ENCODE data around the gene PI4K2A. TPM values are rescaled to one million over a fixed set of nuclear protein-coding genes. Genes with fewer than 3 reads are reported as not detected.

The PI4K2A gene
- total and polyA plus RNA-seq, 2 of the 13 experiments (the other 11 are each of a cell fraction or from before 2014, with no cell fraction given): 10.9 to 14.3 TPM

DNA sequence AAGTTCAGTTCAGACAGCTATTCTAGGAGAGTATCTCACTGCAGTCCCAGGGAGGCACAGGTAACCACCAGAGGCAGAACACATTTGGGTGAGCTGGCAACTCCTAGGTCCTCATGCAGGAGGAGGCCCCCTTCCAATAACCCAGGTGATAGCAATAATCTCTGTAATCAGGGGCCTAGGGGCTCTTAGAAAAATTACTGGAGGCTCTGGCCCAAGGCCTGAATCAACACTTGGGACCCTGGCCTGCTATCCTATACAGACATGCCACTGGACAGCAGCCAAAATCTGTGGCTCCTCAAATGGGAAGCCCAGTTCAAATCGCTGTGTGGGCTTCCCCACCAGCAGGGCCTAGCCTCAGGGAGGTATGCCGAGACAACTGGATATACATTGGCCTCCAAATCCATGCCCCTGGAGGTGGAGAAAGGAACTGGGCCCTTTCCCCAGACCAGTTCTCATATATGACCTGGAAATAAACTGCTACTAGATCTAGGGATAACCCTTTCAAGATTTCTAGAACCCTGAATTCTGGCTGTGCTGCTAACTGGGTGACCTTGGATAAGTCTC lies 45.0 kb downstream of the PI4K2A start (continued):
- TF ChIP-seq, protein P1, sequence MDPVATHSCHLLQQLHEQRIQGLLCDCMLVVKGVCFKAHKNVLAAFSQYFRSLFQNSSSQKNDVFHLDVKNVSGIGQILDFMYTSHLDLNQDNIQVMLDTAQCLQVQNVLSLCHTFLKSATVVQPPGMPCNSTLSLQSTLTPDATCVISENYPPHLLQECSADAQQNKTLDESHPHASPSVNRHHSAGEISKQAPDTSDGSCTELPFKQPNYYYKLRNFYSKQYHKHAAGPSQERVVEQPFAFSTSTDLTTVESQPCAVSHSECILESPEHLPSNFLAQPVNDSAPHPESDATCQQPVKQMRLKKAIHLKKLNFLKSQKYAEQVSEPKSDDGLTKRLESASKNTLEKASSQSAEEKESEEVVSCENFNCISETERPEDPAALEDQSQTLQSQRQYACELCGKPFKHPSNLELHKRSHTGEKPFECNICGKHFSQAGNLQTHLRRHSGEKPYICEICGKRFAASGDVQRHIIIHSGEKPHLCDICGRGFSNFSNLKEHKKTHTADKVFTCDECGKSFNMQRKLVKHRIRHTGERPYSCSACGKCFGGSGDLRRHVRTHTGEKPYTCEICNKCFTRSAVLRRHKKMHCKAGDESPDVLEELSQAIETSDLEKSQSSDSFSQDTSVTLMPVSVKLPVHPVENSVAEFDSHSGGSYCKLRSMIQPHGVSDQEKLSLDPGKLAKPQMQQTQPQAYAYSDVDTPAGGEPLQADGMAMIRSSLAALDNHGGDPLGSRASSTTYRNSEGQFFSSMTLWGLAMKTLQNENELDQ (CRISPR knock-in tag; IDR thresholded peaks at IDR 0.05; ENCODE audit: borderline replicate concordance): no peak
- 0 out of 2 replicates have a peak, but pooled peaks have one; percentile 43 for TF ChIP-seq ZBTB3 (CRISPR knock-in tag; IDR thresholded peaks at IDR 0.05; ENCODE audit: borderline replicate concordance, low read depth)
- TF ChIP-seq ZNF619 (CRISPR knock-in tag; IDR thresholded peaks at IDR 0.05): no peak
- TF ChIP-seq, protein P2, sequence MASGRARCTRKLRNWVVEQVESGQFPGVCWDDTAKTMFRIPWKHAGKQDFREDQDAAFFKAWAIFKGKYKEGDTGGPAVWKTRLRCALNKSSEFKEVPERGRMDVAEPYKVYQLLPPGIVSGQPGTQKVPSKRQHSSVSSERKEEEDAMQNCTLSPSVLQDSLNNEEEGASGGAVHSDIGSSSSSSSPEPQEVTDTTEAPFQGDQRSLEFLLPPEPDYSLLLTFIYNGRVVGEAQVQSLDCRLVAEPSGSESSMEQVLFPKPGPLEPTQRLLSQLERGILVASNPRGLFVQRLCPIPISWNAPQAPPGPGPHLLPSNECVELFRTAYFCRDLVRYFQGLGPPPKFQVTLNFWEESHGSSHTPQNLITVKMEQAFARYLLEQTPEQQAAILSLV (CRISPR knock-in tag; IDR thresholded peaks at IDR 0.05; ENCODE audit: borderline replicate concordance): 0 out of 2 replicates have a peak, but pooled peaks have one; percentile 45
- TF ChIP-seq, protein P3, sequence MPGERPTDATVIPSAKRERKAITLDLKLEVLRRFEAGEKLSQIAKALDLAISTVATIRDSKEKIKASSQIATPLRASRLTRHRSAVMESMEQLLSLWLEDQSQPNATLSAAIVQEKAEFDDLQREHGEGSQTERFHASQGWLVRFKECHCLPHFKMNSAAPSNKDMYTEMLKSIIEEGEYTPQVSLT (CRISPR knock-in tag; IDR thresholded peaks at IDR 0.05; ENCODE audit: borderline replicate concordance, low read depth): no peak
- TF ChIP-seq WIZ (CRISPR knock-in tag; IDR thresholded peaks at IDR 0.05): no peak
- no peak for TF ChIP-seq MAZ (IDR thresholded peaks at IDR 0.05; ENCODE audit: borderline replicate concordance, low read depth, low read length)
- no peak for TF ChIP-seq MAZ (CRISPR knock-in tag; IDR thresholded peaks at IDR 0.05; ENCODE audit: low read depth)
- TF ChIP-seq RARG (CRISPR knock-in tag; IDR thresholded peaks at IDR 0.05; ENCODE audit: low read depth): no peak
- no peak for TF ChIP-seq ZNF274 (CRISPR knock-in tag; IDR thresholded peaks at IDR 0.05)
- no peak for TF ChIP-seq ZNF879 (CRISPR knock-in tag; IDR thresholded peaks at IDR 0.05)
- TF ChIP-seq, protein P4, sequence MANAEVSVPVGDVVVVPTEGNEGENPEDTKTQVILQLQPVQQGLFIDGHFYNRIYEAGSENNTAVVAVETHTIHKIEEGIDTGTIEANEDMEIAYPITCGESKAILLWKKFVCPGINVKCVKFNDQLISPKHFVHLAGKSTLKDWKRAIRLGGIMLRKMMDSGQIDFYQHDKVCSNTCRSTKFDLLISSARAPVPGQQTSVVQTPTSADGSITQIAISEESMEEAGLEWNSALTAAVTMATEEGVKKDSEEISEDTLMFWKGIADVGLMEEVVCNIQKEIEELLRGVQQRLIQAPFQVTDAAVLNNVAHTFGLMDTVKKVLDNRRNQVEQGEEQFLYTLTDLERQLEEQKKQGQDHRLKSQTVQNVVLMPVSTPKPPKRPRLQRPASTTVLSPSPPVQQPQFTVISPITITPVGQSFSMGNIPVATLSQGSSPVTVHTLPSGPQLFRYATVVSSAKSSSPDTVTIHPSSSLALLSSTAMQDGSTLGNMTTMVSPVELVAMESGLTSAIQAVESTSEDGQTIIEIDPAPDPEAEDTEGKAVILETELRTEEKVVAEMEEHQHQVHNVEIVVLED (CRISPR knock-in tag; IDR thresholded peaks at IDR 0.05; ENCODE audit: borderline replicate concordance): 0 out of 2 replicates have a peak, but pooled peaks have one; percentile 16
- no peak for TF ChIP-seq ZFP90 (CRISPR knock-in tag; IDR thresholded peaks at IDR 0.05; ENCODE audit: borderline replicate concordance)
- TF ChIP-seq MTF1 (CRISPR knock-in tag; IDR thresholded peaks at IDR 0.05): no peak
- TF ChIP-seq TEAD3 (CRISPR knock-in tag; optimal IDR thresholded peaks at IDR 0.05; ENCODE audit: borderline replicate concordance): peak; percentile 56
- TF ChIP-seq, protein P5, sequence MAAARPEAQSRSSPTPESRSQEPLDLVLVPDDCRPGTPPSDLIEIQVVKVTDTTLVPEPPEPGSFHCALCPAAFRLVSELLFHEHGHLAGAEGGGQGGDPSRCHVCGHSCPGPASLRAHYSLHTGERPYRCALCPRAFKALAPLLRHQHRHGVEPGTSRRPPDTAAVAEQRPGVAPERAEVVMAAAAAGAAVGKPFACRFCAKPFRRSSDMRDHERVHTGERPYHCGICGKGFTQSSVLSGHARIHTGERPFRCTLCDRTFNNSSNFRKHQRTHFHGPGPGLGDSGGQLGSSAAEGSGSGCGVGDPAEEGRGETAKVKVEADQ (CRISPR knock-in tag; IDR thresholded peaks at IDR 0.05; ENCODE audit: borderline replicate concordance): 0 out of 2 replicates have a peak, but pooled peaks have one; percentile 18
- TF ChIP-seq ZNF629 (CRISPR knock-in tag; conservative IDR thresholded peaks at IDR 0.05): 0 out of 2 replicates have a peak, but pooled peaks have one; percentile 26
